H1 (cell line): Measurements from ENCODE around the gene DRAM1. TPM values are rescaled to one million over a fixed set of nuclear protein-coding genes. Genes with fewer than 3 reads are reported as not detected.

Experiments
- CTCF ChIA-PET: fragments of 300-600 bp; sonication (Branson Sonifier 250); formaldehyde crosslinking; loops from one replicate; lab custom pipeline; 2021; ENCODE audit not compliant: partially characterized antibody; lab: Charles Lee
- POLR2A ChIA-PET: fragments of 300-600 bp; sonication (Branson Sonifier 250); formaldehyde crosslinking; loops from one replicate; lab custom pipeline; 2021; ENCODE audit warnings: inconsistent platforms; ENCODE audit not compliant: partially characterized antibody; lab: Charles Lee
- DNase-seq, 2 experiments: peaks; one replicate each; pipeline versions ENCODE4 v3.0.0 to v3.0.0-alpha.2; 2010 to 2022; ENCODE audit warnings: low spot score in 2 of 2, low read depth in 1 of 2, mixed read lengths in 1 of 2
- FAIRE-seq: peaks from 2 replicates; lab custom pipeline; 2011; peaks lifted over from hg19 to GRCh38; lab: Jason Lieb, UNC
- H2AFZ ChIP-seq: 2 replicates; pipeline ENCODE4 v1.8.1; 2012; ENCODE audit warnings: low read length, inconsistent platforms
- H2AK5ac ChIP-seq: 2 replicates; pipeline ENCODE4 v1.6.1; 2013; ENCODE audit warnings: low read depth, low read length
- H2BK120ac ChIP-seq: replicated peaks from 2 replicates; pipeline ENCODE3; 2013; ENCODE audit warnings: low read depth, low read length, inconsistent platforms
- H2BK12ac ChIP-seq: 2 replicates; pipeline ENCODE4 v1.6.1; 2013; ENCODE audit warnings: low read depth, low read length
- H2BK15ac ChIP-seq: 2 replicates; pipeline ENCODE4 v1.6.1; 2013; ENCODE audit warnings: low read length
- H2BK20ac ChIP-seq: 2 replicates; pipeline ENCODE4 v1.6.1; 2013; ENCODE audit warnings: low read length
- H2BK5ac ChIP-seq: 2 replicates; pipeline ENCODE4 v1.6.1; 2013; ENCODE audit warnings: low read depth, low read length
- H3K14ac ChIP-seq: 2 replicates; pipeline ENCODE4 v1.6.1; 2013; ENCODE audit warnings: inconsistent platforms; ENCODE audit not compliant: insufficient read length
- H3K18ac ChIP-seq: 2 replicates; pipeline ENCODE4 v1.6.1; 2013; ENCODE audit warnings: low read length; ENCODE audit errors: extremely low read depth
- H3K23ac ChIP-seq: 2 replicates; pipeline ENCODE4 v1.6.1; 2013; ENCODE audit warnings: inconsistent platforms; ENCODE audit not compliant: insufficient read length
- H3K23me2 ChIP-seq: 2 replicates; pipeline ENCODE4 v1.6.1; 2013; ENCODE audit warnings: low read depth, low read length
- H3K27ac ChIP-seq: 2 replicates; pipeline ENCODE4 v1.6.1; 2011; ENCODE audit warnings: low read depth, low read length, inconsistent platforms
- H3K27me3 ChIP-seq, 4 experiments: replicated peaks in 1 of 4; 1 replicate in 1 of 4; 2 replicates in 3 of 4; pipeline versions ENCODE4 v1.6.1 to v1.8.1; 2011 to 2013; ENCODE audit warnings: low read length in 3 of 4, mild to moderate bottlenecking in 3 of 4, inconsistent platforms in 2 of 4, mixed read lengths in 2 of 4, moderate library complexity in 1 of 4; ENCODE audit not compliant: control insufficient read depth in 3 of 4, insufficient read depth in 3 of 4; ENCODE audit errors: extremely low read depth in 1 of 4
- H3K36me3 ChIP-seq, 4 experiments: 2 replicates each; pipeline versions ENCODE4 v1.6.1 to v1.8.1; 2011 to 2013; ENCODE audit warnings: mild to moderate bottlenecking in 4 of 4, low read length in 3 of 4, moderate library complexity in 2 of 4, control low read depth in 1 of 4, inconsistent platforms in 1 of 4; ENCODE audit not compliant: insufficient read depth in 4 of 4, control insufficient read depth in 2 of 4
- H3K4ac ChIP-seq: replicated peaks from 2 replicates; pipeline ENCODE3; 2013; ENCODE audit warnings: low read length, low read depth, mixed read lengths, inconsistent platforms; ENCODE audit not compliant: insufficient read length
- H3K4me1 ChIP-seq, 4 experiments: replicated peaks in 1 of 4; 1 replicate in 1 of 4; 2 replicates in 3 of 4; pipeline versions ENCODE4 v1.6.1 to v1.8.1; 2011 to 2013; ENCODE audit warnings: low read length in 3 of 4, inconsistent platforms in 2 of 4, mixed read lengths in 1 of 4; ENCODE audit not compliant: insufficient read depth in 4 of 4, control insufficient read depth in 3 of 4
- H3K4me2 ChIP-seq, 2 experiments: 2 replicates each; pipeline versions ENCODE4 v1.6.1 to v1.8.1; 2011 to 2013; ENCODE audit warnings: low read depth in 2 of 2, low read length in 2 of 2, control low read depth in 1 of 2, inconsistent platforms in 1 of 2, mild to moderate bottlenecking in 1 of 2; ENCODE audit not compliant: insufficient read depth in 1 of 2
- H3K4me3 ChIP-seq, 4 experiments: fragments of 200-600, 300-600 bp in 1 of 4; sonication (generic), shearing (Covaris generic), sonication (Bioruptor Twin) in 1 of 4; 2 replicates each; pipeline versions ENCODE4 v1.5.1 to v1.8.1; 2011 to 2016; ENCODE audit warnings: low read length in 4 of 4, low read depth in 3 of 4, control low read depth in 2 of 4, inconsistent platforms in 2 of 4, mild to moderate bottlenecking in 2 of 4, mixed read lengths in 1 of 4, moderate library complexity in 1 of 4; ENCODE audit not compliant: insufficient read depth in 2 of 4; ENCODE audit errors: extremely low read depth in 1 of 4
- H3K56ac ChIP-seq: replicated peaks from 2 replicates; pipeline ENCODE3; 2013; ENCODE audit warnings: low read depth, mild to moderate bottlenecking, mixed read lengths, low read length, inconsistent platforms; ENCODE audit not compliant: insufficient read length
- H3K79me1 ChIP-seq: 2 replicates; pipeline ENCODE4 v1.6.1; 2013; ENCODE audit warnings: low read depth, low read length, control low read depth
- H3K79me2 ChIP-seq, 2 experiments: 2 replicates each; pipeline versions ENCODE4 v1.6.1 to v1.8.1; 2012 to 2013; ENCODE audit warnings: low read length in 2 of 2, mild to moderate bottlenecking in 2 of 2, inconsistent platforms in 1 of 2; ENCODE audit not compliant: insufficient read depth in 2 of 2, control insufficient read depth in 1 of 2
- H3K9ac ChIP-seq, 4 experiments: replicated peaks in 1 of 4; 1 replicate in 1 of 4; 2 replicates in 3 of 4; pipeline versions ENCODE4 v1.6.1 to v1.8.1; 2011 to 2013; ENCODE audit warnings: low read depth in 3 of 4, low read length in 3 of 4, control low read depth in 2 of 4, mild to moderate bottlenecking in 2 of 4, moderate library complexity in 2 of 4, inconsistent platforms in 1 of 4; ENCODE audit errors: extremely low read depth in 1 of 4
- H3K9me3 ChIP-seq, 2 experiments: 2 replicates each; pipeline versions ENCODE4 v1.6.1 to v1.8.1; 2012 to 2013; ENCODE audit warnings: mild to moderate bottlenecking in 2 of 2, moderate library complexity in 2 of 2, control low read depth in 1 of 2, inconsistent platforms in 1 of 2, low read depth in 1 of 2, low read length in 1 of 2, mixed read lengths in 1 of 2; ENCODE audit not compliant: insufficient read depth in 2 of 2
- H4K20me1 ChIP-seq, 2 experiments: replicated peaks in 1 of 2; 2 replicates each; pipeline versions ENCODE3 to v1.8.1; 2011 to 2013; ENCODE audit warnings: inconsistent platforms in 2 of 2, low read length in 2 of 2, mild to moderate bottlenecking in 1 of 2; ENCODE audit not compliant: insufficient read depth in 2 of 2, control insufficient read depth in 1 of 2
- H4K5ac ChIP-seq: 2 replicates; pipeline ENCODE4 v1.6.1; 2013; ENCODE audit warnings: low read length, low read depth, mixed read lengths, inconsistent platforms; ENCODE audit not compliant: insufficient read length
- H4K8ac ChIP-seq: 2 replicates; pipeline ENCODE4 v1.8.0; 2013; ENCODE audit warnings: mild to moderate bottlenecking, moderate library complexity, low read length, inconsistent platforms; ENCODE audit not compliant: insufficient read depth; ENCODE audit errors: extremely low read depth
- H4K91ac ChIP-seq: replicated peaks from 2 replicates; pipeline ENCODE3; 2013; ENCODE audit warnings: low read length, mixed read lengths, inconsistent platforms; ENCODE audit not compliant: insufficient read length
- GTF2F1 ChIP-seq: IDR thresholded peaks from 2 replicates; pipeline ENCODE4 v1.6.1; 2012; ENCODE audit warnings: low read depth, low read length, improper control_type of control experiment, borderline replicate concordance
- HDAC2 ChIP-seq, 2 experiments: fragments of 300-600 bp in 1 of 2; sonication (generic) in 1 of 2; IDR thresholded peaks; 2 replicates each; pipeline ENCODE4 v1.6.1; 2011 to 2012; ENCODE audit warnings: low read depth in 2 of 2, low read length in 2 of 2, mild to moderate bottlenecking in 2 of 2, moderate library complexity in 2 of 2, borderline replicate concordance in 1 of 2, inconsistent platforms in 1 of 2
- MAFK ChIP-seq: IDR thresholded peaks from 2 replicates; pipeline ENCODE4 v1.6.1; 2012; ENCODE audit warnings: low read depth, mild to moderate bottlenecking, improper control_type of control experiment, low read length
- RBBP5 ChIP-seq: IDR thresholded peaks from 2 replicates; pipeline ENCODE4 v1.7.1; 2012; ENCODE audit warnings: low read depth, mild to moderate bottlenecking, inconsistent platforms, low read length, moderate library complexity, borderline replicate concordance
- RNF2 ChIP-seq: fragments of 200-900, 300-1000 bp; sonication (generic); IDR thresholded peaks from 2 replicates; pipeline ENCODE4 v1.7.1; 2016; ENCODE audit warnings: borderline replicate concordance, low read depth, mild to moderate bottlenecking, antibody characterized with exemption, low read length; ENCODE audit not compliant: poor library complexity, severe bottlenecking; ENCODE audit errors: missing control alignments
- SAP30 ChIP-seq: fragments of 300-600 bp; sonication (generic); IDR thresholded peaks from 2 replicates; pipeline ENCODE4 v1.7.1; 2012; ENCODE audit warnings: low read length, moderate library complexity, mild to moderate bottlenecking, inconsistent platforms; ENCODE audit not compliant: insufficient read depth, insufficient replicate concordance
- SP1 ChIP-seq: IDR thresholded peaks from 2 replicates; pipeline ENCODE4 v1.6.1; 2011; ENCODE audit warnings: low read depth, low read length
- polyA plus RNA-seq, 7 experiments: library from polyadenylated mRNA; depleted of rRNA in 3 of 7; stranded (reverse) in 5 of 7; unstranded in 2 of 7; fragments of >200 nt in 5 of 7; fragments of 200-250 nt in 2 of 7; gene quantifications; 1 replicate in 5 of 7; 2 replicates in 1 of 7; 4 replicates in 1 of 7; pipeline versions ENCODE4 v1.2.1 to v1.2.3, GENCODE V29; 2011 to 2013; ENCODE audit warnings: missing spikeins in 2 of 7, mixed read lengths in 2 of 7
- total RNA-seq: library from RNA; stranded (reverse); fragmentation: NEBNext Ultra II Directional; extraction: Animal tissue kit (Norgen Biotek cat#: 25700); gene quantifications from 2 replicates; pipeline ENCODE4 v1.2.1, GENCODE V29; 2021

Gene DRAM1
- total and polyA plus RNA-seq, 2 of the 8 experiments (the other 6 are each of a cell fraction or from before 2014, with no cell fraction given): 4.6 to 6.2 TPM

- Histone ChIP-seq H3K4ac (no peak overlapping the region), H2AFZ (no peak overlapping the region), H3K4me1 (peaks cover 0 to 4% (median 0%) of the 10 kb centered on the region in 4 experiments; a peak in 2 of 7 replicates), H2BK120ac (no peak overlapping the region), H3K79me2 (no peaks in the 10 kb centered on the region), H3K4me2 (no peak overlapping the region), H3K4me3 (no peak overlapping the region), H2BK20ac (no peak overlapping the region), H3K23ac (no peak overlapping the region), H2AK5ac (no peak overlapping the region), H2BK12ac (no peak overlapping the region), H3K9me3 (no peaks in the 10 kb centered on the region; a peak in 1 of 4 replicates), H4K91ac (no peak overlapping the region), H3K56ac (no peak overlapping the region), H3K36me3 (no peaks in the 10 kb centered on the region), H2BK5ac (no peak overlapping the region), H3K14ac (no peak overlapping the region), H4K5ac (no peak overlapping the region), H3K27ac (no peak overlapping the region), H3K27me3 (no peaks in the 10 kb centered on the region), H2BK15ac (no peak overlapping the region), H3K9ac (no peak overlapping the region), H3K79me1 (no peaks in the 10 kb centered on the region), H4K8ac (no peak overlapping the region), H3K23me2 (no peaks in the 10 kb centered on the region), H3K18ac (no peak overlapping the region), H4K20me1 (no peaks in the 10 kb centered on the region)
- ChIA-PET CTCF (interaction anchor here (1.1 to 2.0 kb wide), 4 partner anchors 9 to 947 kb away, joined by 3 to 11 read pairs (median 3); no protein-coding TSS in a partner anchor), POLR2A (interaction anchor here (0.6 kb wide), 1 partner anchor 11 kb away, joined by 3 read pairs; no protein-coding TSS in a partner anchor)
- FAIRE-seq: no peak
- DNase-seq: no peak
- TF ChIP-seq GTF2F1 (no peak), SAP30 (no peak), RBBP5 (no peak), SP1 (no peak), MAFK (no peak), HDAC2 (IDR thresholded peaks at IDR 0.05; ENCODE audit: borderline replicate concordance in 1 of 2, low read depth in 2 of 2, low read length in 2 of 2) (no peak), RNF2 (no peak)
Observed at GRCh38 chr12:101863981-101864380, 13.4 kb upstream of the DRAM1 start.
